B cell (primary cell): Measurements from ENCODE around the gene EIF3I. TPM values are rescaled to one million over a fixed set of nuclear protein-coding genes. Genes with fewer than 3 reads are reported as not detected.

ENCODE experiments used
- ATAC-seq: fragments of 200-7000 bp; cut with Tn5 transposase; one replicate; pipeline ENCODE4 v1.10.0; 2021; ENCODE audit warnings: low read depth, mild to moderate bottlenecking, moderate number of reproducible peaks, moderate library complexity
- CTCF ChIA-PET: fragments of 350-600 bp; sonication (Branson Sonifier 250); formaldehyde crosslinking; loops from one replicate; lab custom pipeline; 2021; ENCODE audit warnings: antibody characterized with exemption, inconsistent platforms; lab: Charles Lee
- POLR2A ChIA-PET: fragments of 350-600 bp; sonication (Branson Sonifier 250); formaldehyde crosslinking; loops from one replicate; lab custom pipeline; 2021; ENCODE audit warnings: antibody characterized with exemption; lab: Charles Lee
- DNase-seq: peaks from one replicate; pipeline ENCODE4 v3.0.0; 2013
- H2AFZ ChIP-seq: 2 replicates; pipeline ENCODE4 v1.6.1; 2012; ENCODE audit warnings: mild to moderate bottlenecking, low read depth, low read length; ENCODE audit not compliant: insufficient read depth, poor library complexity, severe bottlenecking
- H3K27ac ChIP-seq, 2 donors: 1 replicate in 1 of 2; 2 replicates in 1 of 2; pipeline ENCODE4 v1.5.1; 2012 to 2013; ENCODE audit warnings: low read length in 2 of 2, mild to moderate bottlenecking in 2 of 2, moderate library complexity in 1 of 2
- H3K27me3 ChIP-seq, 4 experiments: fragments of 200-600 bp in 1 of 4; sonication (generic) in 1 of 4; replicated peaks in 1 of 4; 1 replicate in 2 of 4; 2 replicates in 2 of 4; pipeline versions ENCODE4 v1.6.1 to v1.7.0; 2013 to 2016; ENCODE audit warnings: low read length in 3 of 4, mild to moderate bottlenecking in 2 of 4, mixed read lengths in 1 of 4, moderate library complexity in 1 of 4; ENCODE audit not compliant: insufficient read depth in 4 of 4, control insufficient read depth in 3 of 4; ENCODE audit errors: control extremely low read depth in 1 of 4
- H3K36me3 ChIP-seq, 2 experiments: replicated peaks in 1 of 2; 1 replicate in 1 of 2; 2 replicates in 1 of 2; pipeline versions ENCODE4 v1.6.1 to v1.7.1; 2013; ENCODE audit warnings: low read length in 1 of 2; ENCODE audit not compliant: insufficient read depth in 2 of 2, control insufficient read depth in 1 of 2; ENCODE audit errors: control extremely low read depth in 1 of 2, extremely low read depth in 1 of 2
- H3K4me1 ChIP-seq, 2 donors: fragments of 200-600 bp in 1 of 2; sonication (generic) in 1 of 2; 1 replicate in 1 of 2; 2 replicates in 1 of 2; pipeline versions ENCODE4 v1.5.1 to v1.6.1; 2013 to 2017; ENCODE audit warnings: low read length in 2 of 2; ENCODE audit not compliant: control insufficient read depth in 2 of 2, insufficient read depth in 2 of 2
- H3K4me2 ChIP-seq: replicated peaks from 2 replicates; pipeline ENCODE3; 2012; ENCODE audit warnings: mild to moderate bottlenecking, low read depth, low read length; ENCODE audit not compliant: poor library complexity, severe bottlenecking
- H3K4me3 ChIP-seq, 5 experiments: fragments of 200-600 bp in 1 of 5; sonication (generic) in 1 of 5; 1 replicate in 3 of 5; 2 replicates in 2 of 5; pipeline versions ENCODE4 v1.5.1 to v1.7.0; 2011 to 2016; ENCODE audit warnings: low read length in 4 of 5, mild to moderate bottlenecking in 4 of 5, low read depth in 2 of 5, control low read depth in 1 of 5, moderate library complexity in 1 of 5; ENCODE audit not compliant: insufficient read depth in 1 of 5; ENCODE audit errors: control extremely low read depth in 1 of 5, extremely low read depth in 1 of 5
- H3K79me2 ChIP-seq: fragments of 200-600 bp; sonication (generic); one replicate; pipeline ENCODE4 v1.6.0; 2016; ENCODE audit warnings: low read length; ENCODE audit not compliant: control insufficient read depth, insufficient read depth
- H3K9ac ChIP-seq: fragments of 200-600 bp; sonication (generic); 2 replicates; pipeline ENCODE4 v1.6.1; 2017; ENCODE audit warnings: mild to moderate bottlenecking, low read length, moderate library complexity
- H3K9me3 ChIP-seq, 3 donors: one replicate each; pipeline versions ENCODE4 v1.6.1 to v1.7.1; 2013; ENCODE audit warnings: low read length in 2 of 3; ENCODE audit not compliant: control insufficient read depth in 2 of 3, insufficient read depth in 1 of 3; ENCODE audit errors: control extremely low read depth in 1 of 3
- H4K20me1 ChIP-seq: 2 replicates; pipeline ENCODE4 v1.6.0; 2012; ENCODE audit warnings: mild to moderate bottlenecking, low read length; ENCODE audit not compliant: insufficient read depth, control insufficient read depth, poor library complexity, severe bottlenecking
- H3K27ac Mint-ChIP-seq: one replicate; pipeline ENCODE4 v1.8.0; 2021; ENCODE audit warnings: mixed read lengths
- H3K27me3 Mint-ChIP-seq: one replicate; pipeline ENCODE4 v1.8.0; 2021; ENCODE audit warnings: mixed read lengths
- H3K4me1 Mint-ChIP-seq: one replicate; pipeline ENCODE4 v1.8.0; 2021; ENCODE audit warnings: mixed read lengths
- H3K4me3 Mint-ChIP-seq: one replicate; pipeline ENCODE4 v1.8.0; 2021; ENCODE audit warnings: mixed read lengths
- H3K9me3 Mint-ChIP-seq: one replicate; pipeline ENCODE4 v1.8.0; 2022; ENCODE audit warnings: mixed read lengths; ENCODE audit not compliant: insufficient read depth
- CTCF ChIP-seq: fragments of 200-600 bp; IDR thresholded peaks from one replicate; pipeline ENCODE4 v1.8.0; 2022; ENCODE audit warnings: antibody characterized with exemption, mild to moderate bottlenecking
- EZH2 ChIP-seq: IDR thresholded peaks from 2 replicates; pipeline ENCODE4 v1.6.1; 2012; ENCODE audit warnings: borderline replicate concordance, low read depth, mild to moderate bottlenecking, moderate library complexity, low read length; ENCODE audit not compliant: insufficient read depth, poor library complexity, severe bottlenecking
- WGBS: methylation state at CpG from one replicate; pipeline ENCODE4 v1.1.5; 2013; ENCODE audit warnings: missing lambda C conversion rate; ENCODE audit not compliant: insufficient coverage; 5-methylcytosine and 5-hydroxymethylcytosine counted together
- intact Hi-C: fragments of 100-400 bp; cut with micrococcal nuclease; formaldehyde crosslinking; loops from one replicate; pipeline ENCODE4 v1.10.0; 2022
- polyA plus RNA-seq: library from polyadenylated mRNA; depleted of rRNA; stranded (reverse); fragments of >200 nt; gene quantifications from 2 replicates; pipeline ENCODE4 v1.2.3, GENCODE V29; 2012
- total RNA-seq, 2 donors: library from RNA; stranded (reverse); fragments of 120-200 nt in 1 of 2; gene quantifications; 1 replicate in 1 of 2; 2 replicates in 1 of 2; pipeline versions ENCODE4 v1.2.3 to v1.2.4, GENCODE V29; 2013 to 2022

Gene EIF3I
- total and polyA plus RNA-seq, 2 donors (not counting 1 experiment from before 2014, with no cell fraction given) = 87.0 to 130 TPM

DNA sequence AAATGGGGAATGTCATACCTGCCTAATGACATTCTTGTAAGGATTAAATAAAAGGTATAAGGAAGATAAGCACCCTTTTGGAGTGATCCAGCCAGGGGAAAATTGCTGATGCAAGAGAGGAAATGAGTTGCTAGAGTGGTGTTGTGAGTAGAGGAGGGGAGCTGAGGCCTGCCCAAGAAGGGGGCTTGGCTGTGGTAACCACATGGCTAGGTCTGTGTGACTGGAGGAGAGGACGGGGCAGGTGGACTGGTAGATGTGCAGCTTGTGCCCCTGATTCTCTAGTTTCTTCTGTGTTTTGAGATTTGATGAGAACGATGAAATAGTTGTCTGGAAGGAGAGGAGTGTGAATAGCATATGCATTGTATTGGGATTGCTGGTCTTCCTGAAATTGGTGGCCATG is 36.1 kb upstream of the EIF3I start:
- ChIA-PET CTCF (no interaction called here), POLR2A (interaction anchor here (0.5 kb wide), 1 partner anchor 66 kb away, joined by 6 read pairs; no protein-coding TSS in a partner anchor)
- Histone ChIP-seq H3K4me2 (no peak overlapping the region), H3K79me2 (peaks cover 54% of the 10 kb centered on the region), H3K4me1 (peaks cover 7 to 12% of the 10 kb centered on the region in 2 donors), H3K27me3 (no peaks in the 10 kb centered on the region), H3K9me3 (no peaks in the 10 kb centered on the region), H3K9ac (no peak overlapping the region), H3K27ac (no peak overlapping the region), H3K36me3 (peaks cover 0 to 70% of the 10 kb centered on the region in 2 experiments), H2AFZ (no peak overlapping the region), H4K20me1 (peaks cover 44% of the 10 kb centered on the region), H3K4me3 (no peak overlapping the region)
- DNase-seq = no peak
- no peak for TF ChIP-seq CTCF
- no peak for TF ChIP-seq EZH2
- 100% methylated on average over 2 of the region's 2 CpGs for WGBS
- Mint-ChIP-seq H3K4me1 (peaks cover 27% of the 10 kb centered on the region), H3K4me3 (no peak overlapping the region), H3K27ac (no peak overlapping the region), H3K9me3 (no peaks in the 10 kb centered on the region), H3K27me3 (no peaks in the 10 kb centered on the region)
- intact Hi-C loops = no loop called here
- no peak for ATAC-seq

- no peak overlapping the region for H3K27ac Mint-ChIP-seq
- H3K4me1 Mint-ChIP-seq = peaks cover 22% of the 10 kb centered on the region
- H3K9me3 ChIP-seq = no peaks in the 10 kb centered on the region
- no peaks in the 10 kb centered on the region for H3K27me3 Mint-ChIP-seq
- H3K36me3 ChIP-seq = peaks cover 0 to 71% of the 10 kb centered on the region in 2 experiments
- no peak for TF ChIP-seq EZH2
- no peak for TF ChIP-seq CTCF
- no peak overlapping the region for H3K4me3 Mint-ChIP-seq
- no peaks in the 10 kb centered on the region for H3K9me3 Mint-ChIP-seq
- no CpG with 5 or more reads among the region's 2 CpGs for WGBS
- POLR2A ChIA-PET = interaction anchor here (0.5 kb wide), 1 partner anchor 66 kb away, joined by 6 read pairs; no protein-coding TSS in a partner anchor
- H3K79me2 ChIP-seq = peaks cover 50% of the 10 kb centered on the region
- intact Hi-C loops = no loop called here
- CTCF ChIA-PET = interaction anchor here (0.7 kb wide), 1 partner anchor 29 kb away, joined by 5 read pairs; no protein-coding TSS in a partner anchor
- no peaks in the 10 kb centered on the region for H3K27me3 ChIP-seq
- ATAC-seq (no peak), DNase-seq (no peak)
- H3K27ac ChIP-seq = no peak overlapping the region
- no peak overlapping the region for H3K9ac ChIP-seq
- no peak overlapping the region for H3K4me3 ChIP-seq
- H2AFZ ChIP-seq = no peak overlapping the region
- H4K20me1 ChIP-seq = peaks cover 39% of the 10 kb centered on the region
- H3K4me1 ChIP-seq = peaks cover 3 to 8% of the 10 kb centered on the region in 2 donors
- no peak overlapping the region for H3K4me2 ChIP-seq
Observed at GRCh38 chr1:32186491-32186890, 35.7 kb upstream of the EIF3I start.
